DOHH2 (cell line): ENCODE results near the gene DCAF11.

Source experiments
- CTCF ChIP-seq: fragments of 200-600 bp; sonication (generic); IDR thresholded peaks from one replicate; pipeline ENCODE4 v1.5.1; 2014; ENCODE audit warnings: antibody characterized with exemption, mild to moderate bottlenecking, low read depth, low read length; ENCODE audit not compliant: poor library complexity, severe bottlenecking
- EZH2phosphoT487 ChIP-seq: fragments of 200-600 bp; sonication (generic); IDR thresholded peaks from 2 replicates; pipeline ENCODE4 v1.6.1; 2017; ENCODE audit warnings: borderline replicate concordance, mild to moderate bottlenecking, antibody characterized with exemption, low read length, moderate library complexity, mixed read lengths

GRCh38 chr14:24114532-24115421, at the start of gene DCAF11, which contains the start of gene NRL:
- TF ChIP-seq CTCF, result no peak
- no peak for TF ChIP-seq EZH2phosphoT487
